ENCODE measurements around the gene MYLK. TPM values are rescaled to one million over a fixed set of nuclear protein-coding genes. Genes with fewer than 3 reads are reported as not detected.

MYLK gene
- polyA plus RNA-seq, 3 donors, result 0.35 to 1.3 (median 0.51) TPM

- H3K9ac ChIP-seq (ENCODE audit: insufficient read depth, low read length, poor library complexity, severe bottlenecking), result no peak overlapping the region
Observed at GRCh38 chr3:123723070-123723469, 161.1 kb downstream of the MYLK start.

GRCh38 chr3:123722456-123722855, 161.7 kb downstream of the MYLK start:
- no peaks in the 10 kb centered on the region for H3K27me3 ChIP-seq (ENCODE audit: control insufficient read depth in 2 of 2, insufficient read depth in 2 of 2, low read length in 2 of 2)
- no peaks in the 10 kb centered on the region for H3K9me3 Mint-ChIP-seq
- 100% methylated on average over 2 of the region's 5 CpGs for WGBS (ENCODE audit: insufficient coverage)
- intact Hi-C loops (cut with micrococcal nuclease), result loop anchor here (5.0 kb wide), 1 partner anchor 70 kb away; no protein-coding TSS in a partner anchor
- H3K9ac ChIP-seq (ENCODE audit: insufficient read depth, low read length, poor library complexity, severe bottlenecking), result no peak overlapping the region
- no peaks in the 10 kb centered on the region for H3K36me3 Mint-ChIP-seq
- no peaks in the 10 kb centered on the region for H3K79me2 ChIP-seq (ENCODE audit: insufficient read depth, low read length)
- no peaks in the 10 kb centered on the region for H4K20me1 ChIP-seq (ENCODE audit: insufficient read depth, low read length)
- no peak overlapping the region for H2AFZ ChIP-seq (ENCODE audit: insufficient read depth, low read depth, low read length, poor library complexity, severe bottlenecking)
- H3K9me3 ChIP-seq (replicated peaks in 1 of 2; ENCODE audit: control insufficient read depth in 1 of 2, insufficient read depth in 1 of 2, low read length in 2 of 2), result no peaks in the 10 kb centered on the region
- TF ChIP-seq CTCF (IDR thresholded peaks at IDR 0.05), result no peak
- H3K27ac Mint-ChIP-seq, result no peak overlapping the region
- H3K4me1 ChIP-seq (ENCODE audit: control insufficient read depth in 1 of 2, insufficient read depth in 2 of 2, low read length in 2 of 2), result no peaks in the 10 kb centered on the region
- no peak overlapping the region for H3K4me3 ChIP-seq (replicated peaks in 1 of 3; ENCODE audit: low read depth in 2 of 3, low read length in 3 of 3)
- DNase-seq, result no peak
- no peaks in the 10 kb centered on the region for H3K36me3 ChIP-seq (replicated peaks in 1 of 2; ENCODE audit: control insufficient read depth in 1 of 2, insufficient read depth in 2 of 2, low read length in 2 of 2)
- no peak overlapping the region for H3K4me2 ChIP-seq (replicated peaks; ENCODE audit: extremely low read depth, low read length, poor library complexity, severe bottlenecking)
- H3K4me1 Mint-ChIP-seq, result peaks cover 12% of the 10 kb centered on the region
- no peak overlapping the region for H3K4me3 Mint-ChIP-seq
- H3K27me3 Mint-ChIP-seq (ENCODE audit: low read depth in 3 of 3), result peaks cover 3 to 6% (median 6%) of the 10 kb centered on the region in 3 donors
- no peak overlapping the region for H3K27ac ChIP-seq (ENCODE audit: low read depth in 1 of 2, low read length in 2 of 2)

More at GRCh38 chr3:123723070-123723469, 161.1 kb downstream of the MYLK start:
- Mint-ChIP-seq H3K27me3 (ENCODE audit: low read depth in 3 of 3) (peaks cover 4 to 6% (median 5%) of the 10 kb centered on the region in 3 donors), H3K27ac (no peak overlapping the region), H3K36me3 (no peaks in the 10 kb centered on the region), H3K9me3 (no peaks in the 10 kb centered on the region), H3K4me1 (peaks cover 12% of the 10 kb centered on the region), H3K4me3 (no peak overlapping the region)
- Histone ChIP-seq H3K79me2 (ENCODE audit: insufficient read depth, low read length) (no peaks in the 10 kb centered on the region), H3K36me3 (replicated peaks in 1 of 2; ENCODE audit: control insufficient read depth in 1 of 2, insufficient read depth in 2 of 2, low read length in 2 of 2) (no peaks in the 10 kb centered on the region), H3K4me3 (replicated peaks in 1 of 3; ENCODE audit: low read depth in 2 of 3, low read length in 3 of 3) (no peak overlapping the region), H4K20me1 (ENCODE audit: insufficient read depth, low read length) (no peaks in the 10 kb centered on the region), H3K9me3 (replicated peaks in 1 of 2; ENCODE audit: control insufficient read depth in 1 of 2, insufficient read depth in 1 of 2, low read length in 2 of 2) (no peaks in the 10 kb centered on the region), H3K4me2 (replicated peaks; ENCODE audit: extremely low read depth, low read length, poor library complexity, severe bottlenecking) (no peak overlapping the region), H3K27me3 (ENCODE audit: control insufficient read depth in 2 of 2, insufficient read depth in 2 of 2, low read length in 2 of 2) (no peaks in the 10 kb centered on the region), H3K27ac (ENCODE audit: low read depth in 1 of 2, low read length in 2 of 2) (no peak overlapping the region), H2AFZ (ENCODE audit: insufficient read depth, low read depth, low read length, poor library complexity, severe bottlenecking) (no peak overlapping the region), H3K4me1 (ENCODE audit: control insufficient read depth in 1 of 2, insufficient read depth in 2 of 2, low read length in 2 of 2) (no peaks in the 10 kb centered on the region)
- 100% methylated on average over 1 of the region's 4 CpGs for WGBS (ENCODE audit: insufficient coverage)
- intact Hi-C loops (cut with micrococcal nuclease), result loop anchor here (5.0 kb wide), 1 partner anchor 71 kb away; no protein-coding TSS in a partner anchor
- DNase-seq, result no peak
- TF ChIP-seq CTCF (IDR thresholded peaks at IDR 0.05), result no peak

Measured in CD14-positive monocyte (primary cell).